ENCODE data around the gene SYNE3.

Gene SYNE3

DNA sequence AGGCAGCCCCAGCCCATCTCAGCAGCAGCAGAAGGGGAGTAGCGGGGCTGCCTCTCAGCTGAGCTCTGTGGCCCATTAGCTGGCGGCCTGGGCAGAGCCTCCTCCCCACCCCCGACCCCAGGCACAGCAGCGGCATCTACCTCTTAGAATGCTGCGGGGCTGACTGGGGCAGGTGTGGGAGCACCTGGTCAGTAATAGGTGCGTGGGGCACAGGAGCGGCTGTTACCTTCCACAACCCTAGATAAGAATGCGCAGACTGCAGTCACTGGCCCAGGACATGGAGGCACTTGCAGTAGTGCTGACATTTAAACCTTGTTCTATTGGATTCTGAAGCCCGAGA lies 35.6 kb downstream of the SYNE3 start:
- Histone ChIP-seq H3K36me3 (ENCODE audit: insufficient read depth, low read length) (no peaks in the 10 kb centered on the region), H3K27me3 (ENCODE audit: control insufficient read depth, insufficient read depth, low read length) (no peaks in the 10 kb centered on the region), H3K4me3 (ENCODE audit: low read length) (no peak overlapping the region), H3K9me3 (replicated peaks; ENCODE audit: low read length) (no peaks in the 10 kb centered on the region), H3K9ac (ENCODE audit: low read depth, low read length) (no peak overlapping the region), H3K4me1 (ENCODE audit: control insufficient read depth, insufficient read depth, low read length) (peaks cover 42% of the 10 kb centered on the region), H3K4me2 (ENCODE audit: low read length) (no peak overlapping the region)

DNA sequence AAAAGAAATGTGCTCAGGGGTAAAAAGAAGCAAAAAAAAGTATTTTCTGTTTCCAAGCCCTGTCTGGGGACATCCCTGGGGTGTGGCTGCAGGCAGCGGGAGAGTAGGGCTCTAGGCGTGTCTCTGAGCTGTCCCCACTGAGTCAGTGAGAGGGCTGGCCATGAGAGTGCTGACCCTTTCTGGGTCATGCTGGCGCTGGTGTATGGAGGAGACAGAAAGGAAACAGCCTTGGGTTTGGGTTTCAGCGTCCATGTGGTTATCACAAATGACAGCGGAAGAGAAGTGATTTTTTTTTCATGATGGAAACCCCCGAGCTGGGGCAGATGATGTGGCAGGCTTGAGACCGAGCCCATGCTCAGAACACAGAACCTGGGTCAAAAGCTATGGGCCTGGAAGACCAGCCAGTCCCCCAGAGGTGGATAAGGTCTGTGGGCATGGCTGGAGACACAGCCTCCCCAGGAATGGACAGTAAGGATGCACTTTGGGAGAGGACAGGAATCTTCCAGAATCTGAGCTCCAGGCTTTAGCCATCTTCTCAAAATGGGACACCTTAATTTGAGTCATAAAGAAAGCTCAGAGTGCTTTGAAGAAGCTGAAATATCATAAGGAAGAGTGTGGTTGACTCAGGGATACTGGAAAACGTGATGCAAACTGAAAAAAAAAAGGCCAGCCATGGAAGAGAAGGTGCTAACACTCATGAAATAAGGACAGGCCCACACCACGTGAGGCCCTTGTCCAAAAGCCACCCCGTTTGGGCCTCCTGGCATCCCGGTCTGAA lies 36.2 kb downstream of the SYNE3 start:
- H3K4me2 ChIP-seq (ENCODE audit: low read length) = peak overlapping the region; percentile 52
- H3K9me3 ChIP-seq (replicated peaks; ENCODE audit: low read length) = no peaks in the 10 kb centered on the region
- no peak overlapping the region for H3K4me3 ChIP-seq (ENCODE audit: low read length)
- H3K9ac ChIP-seq (ENCODE audit: low read depth, low read length) = no peak overlapping the region
- H3K27me3 ChIP-seq (ENCODE audit: control insufficient read depth, insufficient read depth, low read length) = no peaks in the 10 kb centered on the region
- peaks cover 42% of the 10 kb centered on the region for H3K4me1 ChIP-seq (ENCODE audit: control insufficient read depth, insufficient read depth, low read length)
- H3K36me3 ChIP-seq (ENCODE audit: insufficient read depth, low read length) = peaks cover 3% of the 10 kb centered on the region

DNA sequence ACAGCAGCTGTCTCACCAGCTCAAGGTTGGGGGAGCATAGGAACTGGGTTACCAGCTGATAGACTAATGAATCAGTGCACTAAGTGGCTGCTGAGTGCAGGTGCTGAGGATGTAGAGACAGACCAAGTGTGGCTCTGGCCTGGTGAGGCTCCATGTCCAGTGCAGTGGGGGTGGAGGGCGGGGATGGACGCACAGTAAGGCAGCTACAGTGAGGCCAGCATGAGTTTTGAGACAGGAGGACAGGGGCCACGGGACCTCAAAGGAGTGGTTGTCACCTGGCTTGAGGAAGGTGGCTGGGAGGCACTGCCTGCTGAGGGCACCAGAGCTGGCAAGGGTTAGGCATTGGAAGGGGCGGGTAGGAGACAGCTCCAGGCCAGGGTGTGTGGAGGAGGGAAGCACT lies 37.0 kb downstream of the SYNE3 start:
- no peak overlapping the region for H3K9ac ChIP-seq (ENCODE audit: low read depth, low read length)
- peaks cover 42% of the 10 kb centered on the region for H3K4me1 ChIP-seq (ENCODE audit: control insufficient read depth, insufficient read depth, low read length)

DNA sequence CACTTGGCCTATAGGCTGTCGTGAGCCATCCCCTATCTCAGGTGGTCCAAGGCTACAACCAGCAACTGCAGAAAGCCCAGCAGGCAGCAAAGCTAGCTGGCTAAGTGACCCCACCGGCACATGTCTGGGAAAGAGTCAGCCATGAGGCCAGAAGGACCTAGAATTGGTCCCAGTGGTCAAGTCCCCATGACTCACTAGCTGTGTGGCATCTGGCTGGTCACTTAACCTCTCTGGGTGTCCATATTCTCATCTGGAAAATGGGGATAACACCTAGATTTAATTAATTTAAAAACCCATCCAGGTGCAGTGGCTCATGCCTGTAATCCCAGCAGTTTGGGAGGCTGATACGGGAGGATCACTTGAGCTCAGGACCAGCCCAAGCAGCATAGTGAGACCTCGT lies 37.6 kb downstream of the SYNE3 start:
- Histone ChIP-seq H3K4me1 (ENCODE audit: control insufficient read depth, insufficient read depth, low read length) (peaks cover 35% of the 10 kb centered on the region), H3K27me3 (ENCODE audit: control insufficient read depth, insufficient read depth, low read length) (no peaks in the 10 kb centered on the region), H3K4me3 (ENCODE audit: low read length) (no peak overlapping the region), H3K36me3 (ENCODE audit: insufficient read depth, low read length) (peaks cover 17% of the 10 kb centered on the region), H3K9ac (ENCODE audit: low read depth, low read length) (no peak overlapping the region), H3K4me2 (ENCODE audit: low read length) (no peak overlapping the region), H3K9me3 (replicated peaks; ENCODE audit: low read length) (no peaks in the 10 kb centered on the region)

More for the DNA sequence above, 37.0 kb downstream of the SYNE3 start:
- Histone ChIP-seq H3K4me2 (ENCODE audit: low read length) (peak overlapping the region; percentile 52), H3K27me3 (ENCODE audit: control insufficient read depth, insufficient read depth, low read length) (no peaks in the 10 kb centered on the region), H3K36me3 (ENCODE audit: insufficient read depth, low read length) (peaks cover 10% of the 10 kb centered on the region), H3K9me3 (replicated peaks; ENCODE audit: low read length) (no peaks in the 10 kb centered on the region), H3K4me3 (ENCODE audit: low read length) (no peak overlapping the region)

DNA sequence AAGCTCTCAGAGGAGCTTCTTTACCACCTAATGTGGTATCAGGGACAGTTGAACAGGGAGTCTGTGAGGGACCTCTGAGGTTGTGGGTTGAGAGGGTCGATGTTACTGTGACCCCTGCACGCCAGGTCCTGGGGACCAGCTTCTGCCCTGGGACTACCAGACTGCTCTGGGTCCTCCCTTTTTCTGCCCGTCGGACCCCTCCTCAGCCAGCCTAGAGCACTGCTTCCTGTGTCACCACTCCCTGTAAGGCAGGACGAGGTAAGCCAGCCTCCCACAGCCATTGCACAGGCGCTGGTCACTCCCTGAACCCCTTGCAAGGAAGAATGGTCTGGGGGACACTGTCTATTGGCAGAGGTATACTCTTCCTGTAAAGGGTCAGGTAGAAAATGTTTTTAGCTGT lies 38.1 kb downstream of the SYNE3 start:
- Histone ChIP-seq H3K4me1 (ENCODE audit: control insufficient read depth, insufficient read depth, low read length) (peaks cover 30% of the 10 kb centered on the region), H3K9ac (ENCODE audit: low read depth, low read length) (no peak overlapping the region)

DNA sequence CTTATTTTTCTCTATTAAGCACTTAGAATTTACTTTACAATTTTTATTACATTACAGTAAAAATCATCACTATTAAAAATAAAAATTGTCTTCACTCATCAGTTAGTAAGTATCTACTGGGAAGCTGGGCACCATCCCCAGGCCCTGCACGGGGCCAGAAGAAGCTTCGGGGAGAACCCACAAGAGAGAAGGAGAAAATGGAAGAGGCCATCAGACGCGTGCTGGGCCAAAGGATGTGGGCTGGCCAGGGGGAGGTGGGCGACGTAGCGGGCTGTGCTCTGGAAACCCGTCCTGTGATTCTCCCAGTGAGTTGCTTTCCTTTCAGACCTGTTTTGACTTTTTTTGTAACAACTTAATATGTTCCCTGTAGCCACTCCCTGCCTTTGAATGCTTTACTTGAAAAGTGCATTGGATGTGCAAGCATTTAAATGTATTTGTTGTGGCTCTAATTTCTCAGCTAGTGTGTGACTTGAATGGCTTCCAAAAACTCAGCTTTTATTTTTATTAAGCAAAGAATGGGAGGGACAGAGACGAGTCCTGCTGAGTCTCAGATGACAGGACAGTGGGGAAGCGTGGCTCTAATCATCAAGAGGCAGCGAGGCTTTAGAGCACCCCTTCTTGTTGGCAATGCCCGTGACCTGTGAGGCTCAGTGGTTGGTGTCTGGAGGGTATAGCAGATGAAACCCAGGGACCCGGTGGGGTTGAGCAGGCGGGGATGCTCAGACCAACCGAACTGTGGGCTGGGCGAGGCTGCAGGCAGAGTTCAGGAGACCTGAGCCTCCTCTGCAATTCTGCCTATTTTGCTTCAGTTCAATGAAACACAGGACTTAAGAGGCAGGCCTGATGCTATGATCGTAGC lies 38.8 kb downstream of the SYNE3 start:
- Histone ChIP-seq H3K4me2 (ENCODE audit: low read length) (no peak overlapping the region), H3K27me3 (ENCODE audit: control insufficient read depth, insufficient read depth, low read length) (no peaks in the 10 kb centered on the region), H3K36me3 (ENCODE audit: insufficient read depth, low read length) (peaks cover 20% of the 10 kb centered on the region), H3K4me3 (ENCODE audit: low read length) (no peak overlapping the region), H3K9me3 (replicated peaks; ENCODE audit: low read length) (no peaks in the 10 kb centered on the region), H3K4me1 (ENCODE audit: control insufficient read depth, insufficient read depth, low read length) (peaks cover 31% of the 10 kb centered on the region), H3K9ac (ENCODE audit: low read depth, low read length) (no peak overlapping the region)

More for the DNA sequence above, 38.1 kb downstream of the SYNE3 start:
- no peaks in the 10 kb centered on the region for H3K9me3 ChIP-seq (replicated peaks; ENCODE audit: low read length)
- H3K4me3 ChIP-seq (ENCODE audit: low read length) = no peak overlapping the region
- H3K27me3 ChIP-seq (ENCODE audit: control insufficient read depth, insufficient read depth, low read length) = no peaks in the 10 kb centered on the region
- H3K4me2 ChIP-seq (ENCODE audit: low read length) = no peak overlapping the region
- H3K36me3 ChIP-seq (ENCODE audit: insufficient read depth, low read length) = peaks cover 18% of the 10 kb centered on the region

DNA sequence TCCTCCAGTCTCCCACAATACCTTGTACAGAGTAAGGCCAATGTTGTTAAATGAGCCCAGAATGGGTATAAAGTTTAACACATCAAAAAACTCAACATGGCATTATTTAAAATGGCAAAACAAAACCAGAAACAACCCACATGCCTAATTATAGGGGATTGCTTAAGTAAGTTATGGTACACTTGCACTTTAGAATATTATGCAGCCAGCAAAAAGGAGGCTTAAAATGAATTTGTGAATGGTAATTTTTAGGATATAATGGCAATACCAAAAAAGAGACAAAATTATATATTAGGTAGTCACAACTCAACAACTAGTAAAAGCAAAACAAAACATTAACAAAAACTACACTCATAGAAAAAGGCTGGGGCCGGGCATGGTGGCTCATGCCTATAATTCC lies 39.7 kb downstream of the SYNE3 start:
- no peak overlapping the region for H3K4me2 ChIP-seq (ENCODE audit: low read length)
- H3K9ac ChIP-seq (ENCODE audit: low read depth, low read length) = no peak overlapping the region
- no peaks in the 10 kb centered on the region for H3K9me3 ChIP-seq (replicated peaks; ENCODE audit: low read length)
- no peak overlapping the region for H3K4me3 ChIP-seq (ENCODE audit: low read length)
- H3K4me1 ChIP-seq (ENCODE audit: control insufficient read depth, insufficient read depth, low read length) = peaks cover 32% of the 10 kb centered on the region
- peaks cover 20% of the 10 kb centered on the region for H3K36me3 ChIP-seq (ENCODE audit: insufficient read depth, low read length)
- no peaks in the 10 kb centered on the region for H3K27me3 ChIP-seq (ENCODE audit: control insufficient read depth, insufficient read depth, low read length)

DNA sequence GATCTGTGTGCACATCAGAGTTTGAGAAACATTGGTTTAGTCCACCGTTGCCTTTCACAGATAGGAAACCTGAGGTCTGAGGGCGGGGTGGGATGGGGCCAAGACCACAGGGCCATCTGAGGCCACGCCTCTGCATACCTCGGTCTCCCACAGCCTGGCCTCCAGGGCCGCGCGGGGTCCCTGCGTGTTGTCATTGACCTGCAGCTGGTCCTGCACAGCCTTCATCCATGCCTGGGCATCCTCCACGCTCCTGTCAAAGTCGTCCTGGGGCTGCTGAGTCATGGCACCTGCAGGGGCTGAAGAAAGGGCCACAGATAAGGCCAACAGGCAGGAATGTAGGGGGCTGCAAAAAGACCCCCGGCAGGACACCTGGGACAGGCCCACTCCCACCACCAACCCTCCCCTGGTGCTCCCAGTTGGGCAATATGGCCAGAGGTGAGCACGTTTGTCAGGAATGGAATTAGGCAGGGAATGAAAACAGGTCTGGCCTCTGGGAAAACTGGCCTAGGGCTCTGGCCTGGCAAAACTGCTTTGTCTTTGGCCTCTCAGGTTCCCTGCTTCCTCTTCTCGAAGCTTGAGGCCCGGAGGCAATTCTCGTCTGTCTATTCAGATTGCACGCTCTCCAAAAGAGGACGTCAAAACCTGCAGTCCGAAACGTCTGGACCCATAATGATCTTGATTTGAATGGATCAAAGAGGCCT lies 40.8 kb downstream of the SYNE3 start:
- H3K9me3 ChIP-seq (replicated peaks; ENCODE audit: low read length) = no peaks in the 10 kb centered on the region
- no peaks in the 10 kb centered on the region for H3K27me3 ChIP-seq (ENCODE audit: control insufficient read depth, insufficient read depth, low read length)
- H3K4me1 ChIP-seq (ENCODE audit: control insufficient read depth, insufficient read depth, low read length) = peaks cover 30% of the 10 kb centered on the region
- H3K4me2 ChIP-seq (ENCODE audit: low read length) = no peak overlapping the region
- H3K4me3 ChIP-seq (ENCODE audit: low read length) = no peak overlapping the region
- H3K9ac ChIP-seq (ENCODE audit: low read depth, low read length) = no peak overlapping the region
- H3K36me3 ChIP-seq (ENCODE audit: insufficient read depth, low read length) = peaks cover 20% of the 10 kb centered on the region

DNA sequence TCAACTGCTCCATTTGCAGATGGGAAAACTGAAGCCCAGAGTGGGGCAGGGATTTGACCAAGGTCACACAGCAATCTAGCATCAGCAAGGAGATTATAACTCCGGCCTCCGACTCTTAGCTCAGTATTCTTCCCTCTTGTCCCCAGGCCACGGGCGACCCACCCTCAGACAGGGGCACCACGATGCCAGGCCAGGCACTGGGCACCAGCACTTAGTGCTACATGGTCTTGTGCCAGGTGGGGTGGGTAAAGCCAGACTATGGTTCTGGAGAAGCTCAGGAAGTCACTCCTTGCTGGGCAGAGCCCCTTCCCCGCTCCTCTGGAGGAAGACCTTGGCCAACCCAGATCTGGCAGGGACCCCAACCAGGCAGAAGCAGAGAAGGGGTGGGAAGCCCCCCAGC lies 41.5 kb downstream of the SYNE3 start:
- H3K9ac ChIP-seq (ENCODE audit: low read depth, low read length) = no peak overlapping the region
- H3K9me3 ChIP-seq (replicated peaks; ENCODE audit: low read length) = no peaks in the 10 kb centered on the region
- H3K4me3 ChIP-seq (ENCODE audit: low read length) = no peak overlapping the region
- H3K4me2 ChIP-seq (ENCODE audit: low read length) = no peak overlapping the region
- H3K36me3 ChIP-seq (ENCODE audit: insufficient read depth, low read length) = peaks cover 20% of the 10 kb centered on the region
- no peaks in the 10 kb centered on the region for H3K27me3 ChIP-seq (ENCODE audit: control insufficient read depth, insufficient read depth, low read length)
- H3K4me1 ChIP-seq (ENCODE audit: control insufficient read depth, insufficient read depth, low read length) = peaks cover 23% of the 10 kb centered on the region

DNA sequence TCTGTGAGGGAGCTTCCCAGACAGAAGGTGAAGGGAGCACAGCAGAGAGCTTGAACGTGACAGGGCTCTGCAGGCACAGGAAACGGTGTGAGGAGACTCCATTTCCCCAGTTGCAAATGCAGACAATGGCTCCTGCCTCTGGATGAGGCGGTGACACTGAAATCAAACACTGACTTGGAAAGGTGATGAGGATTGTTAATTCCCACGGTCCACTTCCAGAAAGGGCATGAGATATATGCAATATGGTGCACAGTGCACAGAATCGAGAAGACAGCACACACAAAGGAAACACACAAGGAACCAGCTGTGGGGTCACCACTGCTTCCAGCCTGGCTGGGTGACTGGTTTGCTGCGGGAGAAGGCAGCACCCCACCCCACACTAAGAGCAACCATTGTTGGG lies 42.0 kb downstream of the SYNE3 start:
- Histone ChIP-seq H3K4me1 (ENCODE audit: control insufficient read depth, insufficient read depth, low read length) (peaks cover 18% of the 10 kb centered on the region), H3K36me3 (ENCODE audit: insufficient read depth, low read length) (peaks cover 20% of the 10 kb centered on the region), H3K9me3 (replicated peaks; ENCODE audit: low read length) (no peaks in the 10 kb centered on the region), H3K4me3 (ENCODE audit: low read length) (no peak overlapping the region), H3K4me2 (ENCODE audit: low read length) (no peak overlapping the region), H3K9ac (ENCODE audit: low read depth, low read length) (no peak overlapping the region), H3K27me3 (ENCODE audit: control insufficient read depth, insufficient read depth, low read length) (no peaks in the 10 kb centered on the region)

DNA sequence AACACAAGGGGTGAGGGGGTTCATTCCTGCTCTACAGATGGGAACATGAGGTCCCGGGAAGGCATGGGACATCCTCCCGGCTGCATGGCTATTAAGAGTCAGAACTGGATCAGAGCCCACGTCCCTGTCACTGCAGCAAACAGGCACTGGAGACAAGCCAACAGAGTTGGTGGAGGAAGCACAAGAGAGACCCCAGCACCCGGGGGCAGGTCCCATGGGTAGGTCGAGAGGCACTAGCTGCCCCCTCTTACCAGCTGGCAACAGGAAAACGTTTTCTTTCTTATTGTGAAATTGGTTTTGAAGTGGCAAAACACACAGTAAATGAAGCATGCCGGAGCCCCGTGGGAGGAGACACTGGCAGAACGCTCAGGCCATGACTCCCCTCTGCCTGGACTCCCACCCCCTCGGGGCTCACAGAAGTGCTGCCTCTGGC lies 43.6 kb downstream of the SYNE3 start:
- H3K36me3 ChIP-seq (ENCODE audit: insufficient read depth, low read length) = peaks cover 20% of the 10 kb centered on the region
- no peaks in the 10 kb centered on the region for H3K9me3 ChIP-seq (replicated peaks; ENCODE audit: low read length)
- no peak overlapping the region for H3K4me3 ChIP-seq (ENCODE audit: low read length)

More for the DNA sequence above, 43.6 kb downstream of the SYNE3 start:
- no peak overlapping the region for H3K9ac ChIP-seq (ENCODE audit: low read depth, low read length)
- H3K4me2 ChIP-seq (ENCODE audit: low read length) = no peak overlapping the region
- no peaks in the 10 kb centered on the region for H3K27me3 ChIP-seq (ENCODE audit: control insufficient read depth, insufficient read depth, low read length)
- H3K4me1 ChIP-seq (ENCODE audit: control insufficient read depth, insufficient read depth, low read length) = peaks cover 15% of the 10 kb centered on the region

Measured in skeletal muscle satellite cell (primary cell).